Measurements from ENCODE around the gene TRABD2B. TPM values are rescaled to one million over a fixed set of nuclear protein-coding genes. Genes with fewer than 3 reads are reported as not detected.

TRABD2B gene
- total and polyA plus RNA-seq, 2 donors (not counting 3 experiments of a cell fraction or from before 2014, with no cell fraction given): not detected

DNA sequence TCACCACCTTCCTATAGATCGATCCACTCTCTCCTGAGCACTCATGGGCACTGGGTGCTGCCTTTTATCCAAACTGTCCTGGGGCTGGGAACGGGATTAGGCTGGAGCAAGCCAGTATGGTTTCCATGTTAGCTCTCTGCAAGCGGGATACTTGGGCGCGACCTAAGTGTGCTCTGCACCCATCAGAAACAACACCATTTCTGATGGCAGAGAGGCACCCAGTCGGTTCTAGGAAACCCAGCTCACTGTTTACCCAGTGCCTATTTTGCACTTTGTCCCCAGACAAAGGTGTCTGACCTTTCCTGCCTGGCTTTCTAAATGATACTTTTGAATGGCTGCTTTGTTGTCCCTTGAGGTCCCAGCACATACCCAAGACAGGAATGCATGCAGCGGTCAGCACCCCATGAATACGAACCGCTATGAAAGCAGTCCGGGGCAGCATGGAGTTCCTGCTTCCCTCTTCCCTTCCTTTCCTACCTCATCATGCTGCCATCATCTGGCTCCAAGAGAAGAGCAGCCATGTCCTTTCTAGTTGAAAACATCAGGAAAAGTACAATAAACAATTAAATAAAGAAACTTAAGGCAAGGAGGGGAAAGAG, 83.9 kb downstream of the TRABD2B start:
- no peak overlapping the region for H3K4me3 ChIP-seq (replicated peaks in 1 of 3; ENCODE audit: insufficient read depth in 1 of 3, low read depth in 1 of 3, low read length in 3 of 3)
- H3K9ac ChIP-seq (replicated peaks; ENCODE audit: extremely low read depth, insufficient read depth, low read length): no peak overlapping the region
- peaks cover 6% of the 10 kb centered on the region for H3K4me1 ChIP-seq (ENCODE audit: control insufficient read depth, extremely low read depth, insufficient read depth, low read length)
- no peaks in the 10 kb centered on the region for H3K9me3 ChIP-seq (replicated peaks; ENCODE audit: control insufficient read depth, insufficient read depth, low read length)
- no peaks in the 10 kb centered on the region for H4K20me1 ChIP-seq (replicated peaks; ENCODE audit: control insufficient read depth, extremely low read depth, insufficient read depth, low read length)
- ChIA-PET POLR2A (no interaction called here), CTCF (no interaction called here)
- BruUV-seq (replicated peaks): no TSS peak
- H3K4me2 ChIP-seq (ENCODE audit: insufficient read depth, low read length): no peak overlapping the region
- H3K79me2 ChIP-seq (ENCODE audit: control insufficient read depth, insufficient read depth, low read length): no peaks in the 10 kb centered on the region
- dilution Hi-C loops (cut with MboI; ENCODE audit: extremely low pct_ligation_motif_present, low sequenced_read_pairs) (no loop called here), intact Hi-C loops (cut with micrococcal nuclease) (no loop called here)
- TF ChIP-seq, protein P1, sequence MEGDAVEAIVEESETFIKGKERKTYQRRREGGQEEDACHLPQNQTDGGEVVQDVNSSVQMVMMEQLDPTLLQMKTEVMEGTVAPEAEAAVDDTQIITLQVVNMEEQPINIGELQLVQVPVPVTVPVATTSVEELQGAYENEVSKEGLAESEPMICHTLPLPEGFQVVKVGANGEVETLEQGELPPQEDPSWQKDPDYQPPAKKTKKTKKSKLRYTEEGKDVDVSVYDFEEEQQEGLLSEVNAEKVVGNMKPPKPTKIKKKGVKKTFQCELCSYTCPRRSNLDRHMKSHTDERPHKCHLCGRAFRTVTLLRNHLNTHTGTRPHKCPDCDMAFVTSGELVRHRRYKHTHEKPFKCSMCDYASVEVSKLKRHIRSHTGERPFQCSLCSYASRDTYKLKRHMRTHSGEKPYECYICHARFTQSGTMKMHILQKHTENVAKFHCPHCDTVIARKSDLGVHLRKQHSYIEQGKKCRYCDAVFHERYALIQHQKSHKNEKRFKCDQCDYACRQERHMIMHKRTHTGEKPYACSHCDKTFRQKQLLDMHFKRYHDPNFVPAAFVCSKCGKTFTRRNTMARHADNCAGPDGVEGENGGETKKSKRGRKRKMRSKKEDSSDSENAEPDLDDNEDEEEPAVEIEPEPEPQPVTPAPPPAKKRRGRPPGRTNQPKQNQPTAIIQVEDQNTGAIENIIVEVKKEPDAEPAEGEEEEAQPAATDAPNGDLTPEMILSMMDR (IDR thresholded peaks at IDR 0.05; ENCODE audit: extremely low read depth in 1 of 2, insufficient read depth in 1 of 2, low read depth in 1 of 2, low read length in 2 of 2): no peak
- TF ChIP-seq POLR2A (IDR thresholded peaks at IDR 0.05; ENCODE audit: low read depth, low read length): no peak
- H2AFZ ChIP-seq (ENCODE audit: low read depth, low read length): no peak overlapping the region
- H3K27me3 ChIP-seq (ENCODE audit: control insufficient read depth in 2 of 2, insufficient read depth in 2 of 2, low read length in 2 of 2): no peaks in the 10 kb centered on the region
- H3K27ac ChIP-seq (ENCODE audit: insufficient read depth, low read depth, low read length): no peak overlapping the region
- DNase-seq (ENCODE audit: low read depth, low spot score) (no peak), FAIRE-seq (no peak)
- no peaks in the 10 kb centered on the region for H3K36me3 ChIP-seq (ENCODE audit: control insufficient read depth in 2 of 2, extremely low read depth in 1 of 2, insufficient read depth in 2 of 2, low read length in 2 of 2)
- no peaks in the 10 kb centered on the region for H3K9me1 ChIP-seq (replicated peaks; ENCODE audit: control insufficient read depth, extremely low read depth, insufficient read depth, low read length)

DNA sequence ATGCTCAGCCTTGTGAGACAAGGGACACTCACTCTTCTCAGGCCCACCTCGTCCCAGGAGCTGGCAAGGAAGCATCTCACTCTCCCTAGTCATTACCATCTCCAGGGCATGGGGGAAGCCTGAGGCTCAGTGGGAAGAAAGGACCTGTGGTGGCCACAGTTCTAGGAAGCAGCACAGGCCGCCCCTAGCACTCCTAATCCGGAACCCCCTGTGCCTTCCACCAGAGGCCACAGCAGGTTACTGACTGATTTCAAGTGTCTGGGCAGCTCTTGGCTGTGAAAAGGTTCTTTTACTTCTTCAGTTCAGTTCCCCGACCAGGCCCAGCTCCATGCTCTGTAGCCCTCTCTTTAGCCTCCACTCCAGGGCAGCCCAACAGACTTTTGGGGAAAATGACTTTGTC, 84.4 kb downstream of the TRABD2B start:
- Histone ChIP-seq H3K4me1 (ENCODE audit: control insufficient read depth, extremely low read depth, insufficient read depth, low read length) (peaks cover under 1% of the 10 kb centered on the region), H3K9me3 (replicated peaks; ENCODE audit: control insufficient read depth, insufficient read depth, low read length) (no peaks in the 10 kb centered on the region), H3K4me2 (ENCODE audit: insufficient read depth, low read length) (no peak overlapping the region), H2AFZ (ENCODE audit: low read depth, low read length) (no peak overlapping the region), H3K36me3 (ENCODE audit: control insufficient read depth in 2 of 2, extremely low read depth in 1 of 2, insufficient read depth in 2 of 2, low read length in 2 of 2) (no peaks in the 10 kb centered on the region), H3K9ac (replicated peaks; ENCODE audit: extremely low read depth, insufficient read depth, low read length) (no peak overlapping the region), H3K9me1 (replicated peaks; ENCODE audit: control insufficient read depth, extremely low read depth, insufficient read depth, low read length) (no peaks in the 10 kb centered on the region), H3K79me2 (ENCODE audit: control insufficient read depth, insufficient read depth, low read length) (no peaks in the 10 kb centered on the region), H3K4me3 (replicated peaks in 1 of 3; ENCODE audit: insufficient read depth in 1 of 3, low read depth in 1 of 3, low read length in 3 of 3) (no peak overlapping the region), H3K27ac (ENCODE audit: insufficient read depth, low read depth, low read length) (no peak overlapping the region), H4K20me1 (replicated peaks; ENCODE audit: control insufficient read depth, extremely low read depth, insufficient read depth, low read length) (no peaks in the 10 kb centered on the region), H3K27me3 (ENCODE audit: control insufficient read depth in 2 of 2, insufficient read depth in 2 of 2, low read length in 2 of 2) (no peaks in the 10 kb centered on the region)
- FAIRE-seq (no peak), DNase-seq (ENCODE audit: low read depth, low spot score) (no peak)
- POLR2A ChIA-PET: no interaction called here
- dilution Hi-C loops (cut with MboI; ENCODE audit: extremely low pct_ligation_motif_present, low sequenced_read_pairs): no loop called here
- intact Hi-C loops (cut with micrococcal nuclease): no loop called here
- CTCF ChIA-PET: no interaction called here
- TF ChIP-seq JUN (IDR thresholded peaks at IDR 0.05; ENCODE audit: borderline replicate concordance, insufficient read depth, insufficient read length, low read depth) (no peak), POLR2A (IDR thresholded peaks at IDR 0.05; ENCODE audit: low read depth, low read length) (no peak), MYC (IDR thresholded peaks at IDR 0.05; ENCODE audit: low read depth, low read length) (no peak), POLR2AphosphoS5 (IDR thresholded peaks at IDR 0.05; ENCODE audit: insufficient read depth, low read depth, low read length) (no peak), GATA2 (IDR thresholded peaks at IDR 0.05; ENCODE audit: insufficient read depth, insufficient read length, low read depth, low read length) (no peak), FOS (IDR thresholded peaks at IDR 0.05; ENCODE audit: borderline replicate concordance, insufficient read depth, low read length) (no peak), EZH2 (IDR thresholded peaks at IDR 0.05; ENCODE audit: borderline replicate concordance, low read depth, low read length, severe bottlenecking) (no peak)
- TF ChIP-seq, protein P2, sequence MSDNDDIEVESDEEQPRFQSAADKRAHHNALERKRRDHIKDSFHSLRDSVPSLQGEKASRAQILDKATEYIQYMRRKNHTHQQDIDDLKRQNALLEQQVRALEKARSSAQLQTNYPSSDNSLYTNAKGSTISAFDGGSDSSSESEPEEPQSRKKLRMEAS (IDR thresholded peaks at IDR 0.05; ENCODE audit: insufficient read depth, insufficient read length): no peak
- TF ChIP-seq, protein P1 (IDR thresholded peaks at IDR 0.05; ENCODE audit: extremely low read depth in 1 of 2, insufficient read depth in 1 of 2, low read depth in 1 of 2, low read length in 2 of 2): no peak
- BruUV-seq (replicated peaks): no TSS peak
